ENCODE data around the gene OLFM3. TPM values are rescaled to one million over a fixed set of nuclear protein-coding genes. Genes with fewer than 3 reads are reported as not detected.

The OLFM3 gene
- total RNA-seq, 1 experiment from 2014 or later = not detected

DNA sequence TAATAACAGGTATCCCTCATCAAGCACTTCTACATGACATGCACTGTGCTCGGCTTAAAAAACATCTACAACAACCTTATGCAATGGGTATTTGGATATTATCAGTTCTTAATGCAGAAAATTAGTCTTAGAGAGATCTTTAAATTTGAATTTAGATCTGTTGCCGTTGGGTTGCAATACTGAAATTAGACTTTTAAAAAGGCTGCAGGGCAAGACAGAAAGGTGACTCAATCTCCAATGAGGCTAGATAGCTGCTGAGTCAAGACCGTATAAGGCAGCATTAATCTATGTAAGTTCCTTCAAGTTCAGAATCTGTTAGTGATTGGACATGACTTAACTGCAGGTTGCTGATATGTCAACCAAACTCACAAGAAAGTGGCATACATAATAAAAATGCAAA is 37.3 kb downstream of the OLFM3 start:
- no peaks in the 10 kb centered on the region for H3K9me3 ChIP-seq (ENCODE audit: insufficient read depth, low read depth)
- no peaks in the 10 kb centered on the region for H3F3A ChIP-seq (ENCODE audit: insufficient read depth, low read depth)
- no peaks in the 10 kb centered on the region for H3K27me3 ChIP-seq (ENCODE audit: insufficient read depth, low read depth)
- H3K79me2 ChIP-seq (ENCODE audit: low read depth) = no peaks in the 10 kb centered on the region
- ChIA-PET POLR2A (ENCODE audit: unreplicated experiment) (interaction anchor here (0.6 kb wide), 1 partner anchor 26 kb away, joined by 7 read pairs; no protein-coding TSS in a partner anchor), CTCF (no interaction called here)
- BruUV-seq (replicated peaks) = no TSS peak
- TF ChIP-seq CTCF (conservative IDR thresholded peaks at IDR 0.05) (no peak), EZH2 (IDR thresholded peaks at IDR 0.05; ENCODE audit: low read depth) (no peak)
- H3K36me3 ChIP-seq (ENCODE audit: low read depth) = no peaks in the 10 kb centered on the region
- no peak for DNase-seq
- intact Hi-C loops (cut with micrococcal nuclease; ENCODE audit: unreplicated experiment) = no loop called here
- H3K4me1 ChIP-seq (replicated peaks; ENCODE audit: insufficient read depth) = no peaks in the 10 kb centered on the region
- H4K20me1 ChIP-seq (ENCODE audit: insufficient read depth) = no peaks in the 10 kb centered on the region
- no peak overlapping the region for H3K4me3 ChIP-seq
- no peaks in the 10 kb centered on the region for H3K9me2 ChIP-seq (ENCODE audit: insufficient read depth)
- H3K4me2 ChIP-seq = no peak overlapping the region
- H2AFZ ChIP-seq = no peak overlapping the region
- H3K27ac ChIP-seq = no peak overlapping the region

DNA sequence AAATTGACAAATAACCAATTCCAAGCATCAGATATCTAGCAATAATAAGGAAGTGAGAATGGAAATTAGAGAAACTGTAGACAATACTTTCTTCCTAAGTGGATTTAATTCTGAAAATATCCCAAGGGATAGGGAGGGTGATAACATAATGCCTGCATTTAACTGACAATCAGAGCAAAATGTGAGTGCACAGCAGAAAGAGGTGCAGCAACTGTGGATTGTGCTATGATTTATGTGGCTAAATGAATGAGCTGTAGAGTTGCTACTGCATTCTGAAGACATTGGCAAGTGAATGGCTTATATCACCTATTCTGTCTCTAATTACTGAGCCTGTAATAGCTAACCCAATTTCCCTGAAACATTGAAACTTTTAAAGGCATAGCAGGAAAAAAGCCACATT is 39.0 kb downstream of the OLFM3 start:
- no peak for DNase-seq
- BruUV-seq (replicated peaks) = no TSS peak
- Histone ChIP-seq H3K27ac (no peak overlapping the region), H3K79me2 (ENCODE audit: low read depth) (no peaks in the 10 kb centered on the region), H4K20me1 (ENCODE audit: insufficient read depth) (no peaks in the 10 kb centered on the region), H3K4me2 (no peak overlapping the region), H3K36me3 (ENCODE audit: low read depth) (no peaks in the 10 kb centered on the region), H3K9me3 (ENCODE audit: insufficient read depth, low read depth) (no peaks in the 10 kb centered on the region), H3F3A (ENCODE audit: insufficient read depth, low read depth) (no peaks in the 10 kb centered on the region), H3K27me3 (ENCODE audit: insufficient read depth, low read depth) (no peaks in the 10 kb centered on the region), H3K9me2 (ENCODE audit: insufficient read depth) (no peaks in the 10 kb centered on the region), H2AFZ (no peak overlapping the region), H3K4me3 (no peak overlapping the region), H3K4me1 (replicated peaks; ENCODE audit: insufficient read depth) (no peaks in the 10 kb centered on the region)
- ChIA-PET CTCF (no interaction called here), POLR2A (ENCODE audit: unreplicated experiment) (no interaction called here)
- TF ChIP-seq CTCF (conservative IDR thresholded peaks at IDR 0.05) = no peak
- no peak for TF ChIP-seq EZH2 (IDR thresholded peaks at IDR 0.05; ENCODE audit: low read depth)
- intact Hi-C loops (cut with micrococcal nuclease; ENCODE audit: unreplicated experiment) = no loop called here

DNA sequence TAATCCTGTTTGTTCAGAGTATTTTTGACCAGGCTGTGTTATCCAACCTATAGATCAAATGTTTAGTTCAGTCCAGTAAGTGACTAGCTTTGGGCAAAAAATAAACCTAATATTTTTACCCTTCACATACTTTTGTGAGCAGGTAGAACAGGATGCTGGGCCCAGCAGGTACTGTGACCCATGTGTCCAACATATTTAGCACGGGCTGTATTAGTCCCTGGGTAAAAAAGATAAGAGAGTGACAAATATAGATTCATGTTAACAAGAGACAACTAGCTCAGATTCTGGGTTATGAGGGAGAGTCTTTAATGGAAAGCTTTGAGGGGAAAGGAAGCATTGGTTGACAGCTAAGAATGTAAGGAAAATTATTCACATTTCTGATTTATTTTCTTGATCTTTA is 43.1 kb downstream of the OLFM3 start:
- H3K36me3 ChIP-seq (ENCODE audit: low read depth) = no peaks in the 10 kb centered on the region
- H3K9me2 ChIP-seq (ENCODE audit: insufficient read depth) = no peaks in the 10 kb centered on the region
- CTCF ChIA-PET = no interaction called here
- BruUV-seq (replicated peaks) = no TSS peak
- no peak overlapping the region for H3K27ac ChIP-seq
- H3K79me2 ChIP-seq (ENCODE audit: low read depth) = no peaks in the 10 kb centered on the region
- H3K27me3 ChIP-seq (ENCODE audit: insufficient read depth, low read depth) = no peaks in the 10 kb centered on the region
- H3K4me3 ChIP-seq = no peak overlapping the region
- intact Hi-C loops (cut with micrococcal nuclease; ENCODE audit: unreplicated experiment) = no loop called here
- no peak overlapping the region for H3K4me2 ChIP-seq
- no peak overlapping the region for H2AFZ ChIP-seq
- no peaks in the 10 kb centered on the region for H3F3A ChIP-seq (ENCODE audit: insufficient read depth, low read depth)
- no peak for TF ChIP-seq EZH2 (IDR thresholded peaks at IDR 0.05; ENCODE audit: low read depth)
- no peak for TF ChIP-seq CTCF (conservative IDR thresholded peaks at IDR 0.05)
- no peaks in the 10 kb centered on the region for H4K20me1 ChIP-seq (ENCODE audit: insufficient read depth)
- DNase-seq = no peak
- POLR2A ChIA-PET (ENCODE audit: unreplicated experiment) = no interaction called here
- no peaks in the 10 kb centered on the region for H3K9me3 ChIP-seq (ENCODE audit: insufficient read depth, low read depth)
- no peaks in the 10 kb centered on the region for H3K4me1 ChIP-seq (replicated peaks; ENCODE audit: insufficient read depth)
